Astrocyte of the hippocampus (primary cell): ENCODE measurements around the gene NFE2L1.

ENCODE experiments used
- DNase-seq: peaks from one replicate; pipeline ENCODE4 v3.0.0; 2011; ENCODE audit warnings: low read depth, low spot score

NFE2L1 gene

DNA sequence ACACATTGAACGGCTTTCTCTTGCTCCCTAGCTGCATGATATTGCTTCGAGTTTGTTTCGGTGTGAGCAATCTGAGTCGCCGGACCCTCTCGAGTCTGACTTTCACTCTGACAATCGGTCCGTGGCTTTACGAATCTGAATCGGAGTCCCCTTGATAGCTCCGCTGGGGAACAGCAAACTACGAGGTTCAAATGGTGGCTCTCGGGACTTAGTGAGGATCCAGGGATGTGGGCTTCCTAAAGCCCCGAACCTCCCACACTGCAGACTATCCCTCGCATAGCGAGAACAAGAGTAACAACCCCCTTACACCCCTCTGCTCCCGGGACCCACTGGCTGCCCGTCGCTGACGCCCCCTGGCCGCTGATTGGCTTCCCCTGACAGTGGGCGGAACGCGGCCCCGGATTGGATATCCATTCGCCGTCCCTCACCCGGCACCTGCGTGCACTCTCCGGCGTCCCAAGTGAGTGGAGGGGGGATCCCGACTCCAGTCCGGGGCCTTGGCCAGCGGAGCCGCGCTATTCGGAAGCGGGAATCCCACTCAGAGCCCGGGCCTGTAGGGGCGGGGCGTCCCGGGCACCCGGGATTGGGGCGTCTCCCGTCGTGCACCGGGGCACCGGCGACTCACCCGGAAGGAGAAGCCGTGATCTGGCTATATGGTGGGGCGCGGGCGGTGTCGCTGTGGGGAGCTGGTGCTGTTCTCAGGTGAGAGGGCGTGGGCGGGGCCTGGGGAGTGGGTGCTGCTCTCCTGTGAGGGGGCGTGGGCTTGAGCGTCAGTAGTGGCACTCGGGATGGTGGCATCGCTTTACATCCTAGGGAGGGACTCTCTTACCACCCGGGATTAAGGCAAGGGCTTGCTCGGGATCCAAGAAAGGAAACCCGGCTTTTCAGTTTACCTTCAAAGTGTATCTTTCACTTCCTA lies 59.2 kb downstream of the NFE2L1 start, which contains the start of gene SNX11:
Gene SNX11 (plus strand): TSS at position 630 of the 919 bp plus-strand sequence. CDS start 4,278 bp downstream, outside the sequence.
- peak; percentile 94 for DNase-seq

- DNase-seq: no peak
Measured at GRCh38 chr17:48110761-48111160, 62.6 kb downstream of the NFE2L1 start.
